Loucy (cell line): ENCODE measurements around the gene PARD3B.

Source experiments
- EZH2phosphoT487 ChIP-seq: fragments of 200-600 bp; IDR thresholded peaks from 2 replicates; pipeline ENCODE4 v1.6.1; 2018; ENCODE audit warnings: antibody characterized with exemption, mild to moderate bottlenecking, moderate library complexity, borderline replicate concordance
- TF ChIP-seq, protein P1 (sequence below): fragments of 200-600 bp; sonication (generic); conservative IDR thresholded peaks from 2 replicates; pipeline ENCODE4 v1.5.1; 2014; ENCODE audit warnings: mild to moderate bottlenecking, antibody characterized with exemption, low read length

DNA sequence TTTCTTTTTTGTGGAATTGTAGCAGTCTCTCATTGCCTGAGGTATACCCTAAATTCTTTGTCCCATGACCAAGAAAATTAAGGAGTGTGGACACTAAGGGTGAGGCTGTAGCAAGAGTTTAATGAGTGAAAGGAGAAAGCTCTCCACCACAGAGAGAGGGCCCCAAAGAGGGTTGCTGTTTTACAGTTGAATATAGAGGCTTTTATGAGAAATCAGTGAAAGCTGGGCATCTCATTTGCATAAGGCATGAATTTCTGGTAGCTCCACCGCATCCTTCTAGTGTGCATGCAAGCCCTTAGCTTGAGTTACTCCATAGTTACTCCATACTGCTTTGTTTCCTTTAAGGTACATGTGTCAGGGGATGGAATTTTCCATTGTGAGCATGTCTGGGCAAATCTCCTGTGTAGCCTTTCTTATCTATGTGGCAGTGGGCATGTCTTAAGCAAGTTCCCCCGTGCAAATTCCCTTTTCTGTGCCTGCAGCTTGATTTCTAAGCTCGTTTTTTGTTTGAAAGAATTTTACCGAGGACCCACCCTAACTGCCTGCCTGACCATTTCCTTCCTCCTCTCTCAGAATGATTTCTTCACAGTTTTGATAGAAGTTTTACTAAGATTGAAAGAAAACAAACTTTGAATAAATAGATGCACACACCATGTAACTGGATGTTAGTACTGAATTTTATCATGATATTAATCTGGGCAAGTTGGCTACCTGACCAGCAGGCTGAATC, 218.9 kb downstream of the PARD3B start:
- TF ChIP-seq, protein P1, sequence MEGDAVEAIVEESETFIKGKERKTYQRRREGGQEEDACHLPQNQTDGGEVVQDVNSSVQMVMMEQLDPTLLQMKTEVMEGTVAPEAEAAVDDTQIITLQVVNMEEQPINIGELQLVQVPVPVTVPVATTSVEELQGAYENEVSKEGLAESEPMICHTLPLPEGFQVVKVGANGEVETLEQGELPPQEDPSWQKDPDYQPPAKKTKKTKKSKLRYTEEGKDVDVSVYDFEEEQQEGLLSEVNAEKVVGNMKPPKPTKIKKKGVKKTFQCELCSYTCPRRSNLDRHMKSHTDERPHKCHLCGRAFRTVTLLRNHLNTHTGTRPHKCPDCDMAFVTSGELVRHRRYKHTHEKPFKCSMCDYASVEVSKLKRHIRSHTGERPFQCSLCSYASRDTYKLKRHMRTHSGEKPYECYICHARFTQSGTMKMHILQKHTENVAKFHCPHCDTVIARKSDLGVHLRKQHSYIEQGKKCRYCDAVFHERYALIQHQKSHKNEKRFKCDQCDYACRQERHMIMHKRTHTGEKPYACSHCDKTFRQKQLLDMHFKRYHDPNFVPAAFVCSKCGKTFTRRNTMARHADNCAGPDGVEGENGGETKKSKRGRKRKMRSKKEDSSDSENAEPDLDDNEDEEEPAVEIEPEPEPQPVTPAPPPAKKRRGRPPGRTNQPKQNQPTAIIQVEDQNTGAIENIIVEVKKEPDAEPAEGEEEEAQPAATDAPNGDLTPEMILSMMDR, result no peak
- no peak for TF ChIP-seq EZH2phosphoT487
